Right atrium auricular region (tissue), 2 donors: ENCODE measurements around the gene SPATA6L. TPM values are rescaled to one million over a fixed set of nuclear protein-coding genes. Genes with fewer than 3 reads are reported as not detected.

ENCODE experiments used
- DNase-seq: peaks from one replicate; pipeline ENCODE4 v3.0.0-alpha.2; 2019; ENCODE audit warnings: low spot score
- H3K27ac ChIP-seq, 2 donors: fragments of 200-600 bp; sonication (generic); 1 replicate in 1 of 2; 2 replicates in 1 of 2; pipeline ENCODE4 v1.5.1; 2016 to 2019
- H3K27me3 ChIP-seq, 2 donors: fragments of 200-600 bp; sonication (generic); one replicate each; pipeline versions ENCODE4 v1.5.1 to v1.6.0; 2017 to 2019
- H3K36me3 ChIP-seq: fragments of 200-600 bp; sonication (generic); one replicate; pipeline ENCODE4 v1.5.1; 2016
- H3K4me1 ChIP-seq, 2 donors: fragments of 200-600 bp; sonication (generic); one replicate each; pipeline versions ENCODE4 v1.5.1 to v1.6.0; 2017 to 2019
- H3K4me3 ChIP-seq, 2 donors: fragments of 200-600 bp; sonication (generic); 1 replicate in 1 of 2; 2 replicates in 1 of 2; pipeline ENCODE4 v1.5.1; 2017 to 2019; ENCODE audit warnings: mild to moderate bottlenecking in 1 of 2, moderate library complexity in 1 of 2
- H3K9me3 ChIP-seq, 2 donors: fragments of 200-600 bp; sonication (generic); one replicate each; pipeline ENCODE4 v1.5.1; 2019
- CTCF ChIP-seq, 2 donors: fragments of 200-600 bp; sonication (generic); IDR thresholded peaks; one replicate each; pipeline ENCODE4 v1.5.1; 2019; ENCODE audit warnings: antibody characterized with exemption in 2 of 2
- total RNA-seq, 2 donors: library from RNA; depleted of rRNA; stranded (reverse); fragments of >200 nt; gene quantifications; one replicate each; pipeline ENCODE4 v1.1.0, GENCODE V29; 2016

Gene SPATA6L
- total RNA-seq, 2 donors from 2014 or later: 0.15 to 1.3 TPM

GRCh38 chr9:4574657-4575243 is 91.5 kb downstream of the SPATA6L start:
- H3K9me3 ChIP-seq: no peaks in the 10 kb centered on the region
- H3K4me1 ChIP-seq: no peaks in the 10 kb centered on the region
- no peak overlapping the region for H3K27ac ChIP-seq
- DNase-seq: no peak
- H3K27me3 ChIP-seq: no peaks in the 10 kb centered on the region
- TF ChIP-seq CTCF (IDR thresholded peaks at IDR 0.05): no peak
- H3K36me3 ChIP-seq: no peaks in the 10 kb centered on the region
- H3K4me3 ChIP-seq: no peak overlapping the region

GRCh38 chr9:4573634-4574389 is 92.5 kb downstream of the SPATA6L start:
- Histone ChIP-seq H3K27ac (no peak overlapping the region), H3K9me3 (no peaks in the 10 kb centered on the region), H3K27me3 (no peaks in the 10 kb centered on the region), H3K36me3 (no peaks in the 10 kb centered on the region), H3K4me1 (no peaks in the 10 kb centered on the region), H3K4me3 (no peak overlapping the region)
- no peak for TF ChIP-seq CTCF (IDR thresholded peaks at IDR 0.05)
- DNase-seq: no peak

- DNase-seq: no peak
- no peaks in the 10 kb centered on the region for H3K36me3 ChIP-seq
- TF ChIP-seq CTCF (IDR thresholded peaks at IDR 0.05): no peak
- no peak overlapping the region for H3K27ac ChIP-seq
- no peaks in the 10 kb centered on the region for H3K27me3 ChIP-seq
- H3K4me1 ChIP-seq: no peaks in the 10 kb centered on the region
- H3K4me3 ChIP-seq: no peak overlapping the region
- no peaks in the 10 kb centered on the region for H3K9me3 ChIP-seq
Observed at GRCh38 chr9:4573176-4573575, 93.1 kb downstream of the SPATA6L start.

- Histone ChIP-seq H3K4me3 (no peak overlapping the region), H3K36me3 (no peaks in the 10 kb centered on the region), H3K9me3 (no peaks in the 10 kb centered on the region), H3K4me1 (no peaks in the 10 kb centered on the region), H3K27me3 (no peaks in the 10 kb centered on the region), H3K27ac (no peak overlapping the region)
- DNase-seq: no peak
- TF ChIP-seq CTCF (IDR thresholded peaks at IDR 0.05): no peak
Observed at GRCh38 chr9:4572184-4572826, 94.0 kb downstream of the SPATA6L start.

GRCh38 chr9:4569101-4569500 is 97.2 kb downstream of the SPATA6L start:
- DNase-seq: no peak
- Histone ChIP-seq H3K27ac (no peak overlapping the region), H3K9me3 (no peaks in the 10 kb centered on the region), H3K4me1 (no peaks in the 10 kb centered on the region), H3K4me3 (no peak overlapping the region), H3K36me3 (no peaks in the 10 kb centered on the region), H3K27me3 (no peaks in the 10 kb centered on the region)
- no peak for TF ChIP-seq CTCF (IDR thresholded peaks at IDR 0.05)
